CD8-positive, alpha-beta memory T cell (primary cell): ENCODE measurements around the gene MRPL10. TPM values are rescaled to one million over a fixed set of nuclear protein-coding genes. Genes with fewer than 3 reads are reported as not detected.
"Not testable (repeated sequence)": the region's sequence is repeated elsewhere in the genome, so short reads cannot be mapped to it uniquely, and the experiment has no call there.

Source experiments
- CTCF ChIA-PET: fragments of 350-600 bp; sonication (Branson Sonifier 250); formaldehyde crosslinking; loops from one replicate; lab custom pipeline; 2021; ENCODE audit warnings: antibody characterized with exemption; lab: Charles Lee
- POLR2A ChIA-PET: fragments of 350-600 bp; sonication (Branson Sonifier 250); formaldehyde crosslinking; loops from one replicate; lab custom pipeline; 2021; ENCODE audit warnings: antibody characterized with exemption; lab: Charles Lee
- DNase-seq, 5 donors: peaks; one replicate each; pipeline versions ENCODE4 v3.0.0 to v3.0.0-alpha.2; 2020 to 2022; ENCODE audit warnings: mixed read lengths in 1 of 5
- H3K27ac ChIP-seq: one replicate; pipeline ENCODE4 v1.7.0; 2013; ENCODE audit warnings: low read depth, mild to moderate bottlenecking, low read length, moderate library complexity
- H3K27me3 ChIP-seq: 2 replicates; pipeline ENCODE4 v1.7.0; 2013; ENCODE audit warnings: low read length, mild to moderate bottlenecking; ENCODE audit not compliant: insufficient read depth, poor library complexity, severe bottlenecking
- H3K36me3 ChIP-seq: 2 replicates; pipeline ENCODE4 v1.7.0; 2013; ENCODE audit warnings: mild to moderate bottlenecking, low read length, moderate library complexity; ENCODE audit not compliant: insufficient read depth
- H3K4me1 ChIP-seq: 2 replicates; pipeline ENCODE4 v1.7.0; 2013; ENCODE audit warnings: mild to moderate bottlenecking, low read length, moderate library complexity; ENCODE audit not compliant: insufficient read depth
- H3K4me3 ChIP-seq: 2 replicates; pipeline ENCODE4 v1.7.0; 2013; ENCODE audit warnings: mild to moderate bottlenecking, low read length
- H3K9me3 ChIP-seq: 2 replicates; pipeline ENCODE4 v1.7.0; 2013; ENCODE audit warnings: mild to moderate bottlenecking, low read length
- H3K27ac Mint-ChIP-seq, 8 donors: one replicate each; pipeline ENCODE4 v1.8.0; 2020 to 2021; ENCODE audit warnings: mixed read lengths in 8 of 8, mild to moderate bottlenecking in 6 of 8, inconsistent platforms in 3 of 8, moderate library complexity in 3 of 8
- H3K27me3 Mint-ChIP-seq, 2 donors: one replicate each; pipeline ENCODE4 v1.8.0; 2020 to 2021; ENCODE audit warnings: mixed read lengths in 2 of 2, mild to moderate bottlenecking in 1 of 2, moderate library complexity in 1 of 2
- H3K36me3 Mint-ChIP-seq, 3 donors: one replicate each; pipeline ENCODE4 v1.8.0; 2020 to 2021; ENCODE audit warnings: mixed read lengths in 3 of 3, inconsistent platforms in 1 of 3, mild to moderate bottlenecking in 1 of 3
- H3K4me1 Mint-ChIP-seq, 3 donors: one replicate each; pipeline ENCODE4 v1.8.0; 2020 to 2021; ENCODE audit warnings: mixed read lengths in 3 of 3, inconsistent platforms in 1 of 3, mild to moderate bottlenecking in 1 of 3
- H3K4me3 Mint-ChIP-seq, 7 donors: one replicate each; pipeline ENCODE4 v1.8.0; 2020 to 2021; ENCODE audit warnings: mixed read lengths in 7 of 7, mild to moderate bottlenecking in 6 of 7, moderate library complexity in 4 of 7, inconsistent platforms in 2 of 7
- H3K9me3 Mint-ChIP-seq, 5 donors: one replicate each; pipeline ENCODE4 v1.8.0; 2020 to 2022; ENCODE audit warnings: mixed read lengths in 5 of 5, mild to moderate bottlenecking in 3 of 5, moderate library complexity in 2 of 5, inconsistent platforms in 1 of 5
- polyA plus RNA-seq: library from polyadenylated mRNA; unstranded; fragments of 300-500 nt; fragmentation: Illumina TruSeq; gene quantifications from one replicate; pipeline ENCODE4 v1.2.3, GENCODE V29; 2021
- total RNA-seq, 2 experiments: library from RNA; stranded (reverse); gene quantifications; one replicate each; pipeline ENCODE4 v1.2.3, GENCODE V29; 2021

MRPL10 gene
- total and polyA plus RNA-seq, 3 experiments from 2014 or later: 59.8 to 67.7 (median 67.0) TPM

- H3K4me1 ChIP-seq: no peaks in the 10 kb centered on the region
- no peak overlapping the region for H3K27ac ChIP-seq
- H3K27ac Mint-ChIP-seq: no peak overlapping the region
- H3K36me3 Mint-ChIP-seq: peaks cover 0 to 5% (median 0%) of the 10 kb centered on the region in 3 donors
- no peak overlapping the region for H3K4me3 Mint-ChIP-seq
- peaks cover 28 to 55% of the 10 kb centered on the region in 2 donors for H3K27me3 Mint-ChIP-seq
- DNase-seq: no peak
- peaks cover 0 to 12% (median 2%) of the 10 kb centered on the region in 5 donors for H3K9me3 Mint-ChIP-seq
- H3K36me3 ChIP-seq: no peaks in the 10 kb centered on the region
- POLR2A ChIA-PET: no interaction called here
- no peak overlapping the region for H3K4me3 ChIP-seq
- H3K4me1 Mint-ChIP-seq: peaks cover 4 to 8% (median 7%) of the 10 kb centered on the region in 3 donors
- CTCF ChIA-PET: interaction anchor here (0.9 kb wide), 1 partner anchor 9 kb away, joined by 3 read pairs; no protein-coding TSS in a partner anchor
- peaks cover 26% of the 10 kb centered on the region for H3K27me3 ChIP-seq
- no peaks in the 10 kb centered on the region for H3K9me3 ChIP-seq
Observed at GRCh38 chr17:47774987-47775580, 56.3 kb downstream of the MRPL10 start.

- H3K4me1 ChIP-seq: no peaks in the 10 kb centered on the region
- Mint-ChIP-seq H3K27me3 (peaks cover 28 to 52% of the 10 kb centered on the region in 2 donors), H3K36me3 (peaks cover 0 to 5% (median 0%) of the 10 kb centered on the region in 3 donors), H3K27ac (no peak overlapping the region), H3K4me3 (no peak overlapping the region), H3K4me1 (peaks cover 4 to 8% (median 7%) of the 10 kb centered on the region in 3 donors), H3K9me3 (peaks cover 0 to 12% (median 2%) of the 10 kb centered on the region in 5 donors)
- H3K9me3 ChIP-seq: no peaks in the 10 kb centered on the region
- ChIA-PET POLR2A (interaction anchor here (0.6 kb wide), 1 partner anchor 11 kb away, joined by 3 read pairs; no protein-coding TSS in a partner anchor), CTCF (interaction anchor here (2.6 kb wide), 1 partner anchor 41 kb away, joined by 7 read pairs; the partner anchor contains the start of gene TBX21)
- no peak overlapping the region for H3K27ac ChIP-seq
- peaks cover 26% of the 10 kb centered on the region for H3K27me3 ChIP-seq
- no peaks in the 10 kb centered on the region for H3K36me3 ChIP-seq
- DNase-seq: no peak
- no peak overlapping the region for H3K4me3 ChIP-seq
Observed at GRCh38 chr17:47774331-47774730, 57.0 kb downstream of the MRPL10 start.

DNA sequence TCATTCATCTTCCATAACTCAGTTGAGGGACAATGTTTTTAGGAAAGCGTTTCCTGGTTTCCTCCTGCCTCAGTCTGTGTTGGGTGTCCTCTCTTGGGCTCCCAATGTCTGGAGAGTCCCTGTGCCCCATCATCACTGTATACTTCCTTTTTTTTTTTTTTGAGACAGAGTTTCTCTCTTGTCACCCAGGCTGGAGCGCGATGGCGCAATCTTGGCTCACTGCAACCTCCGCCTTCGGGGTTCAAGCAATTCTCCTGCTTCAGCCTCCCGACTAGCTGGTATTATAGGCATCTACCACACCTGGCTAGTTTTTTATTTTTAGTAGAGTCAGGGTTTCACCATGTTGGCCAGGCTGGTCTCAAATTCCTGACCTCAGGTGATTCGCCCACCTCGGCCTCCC lies 57.7 kb downstream of the MRPL10 start:
- H3K27ac ChIP-seq, H3K27ac Mint-ChIP-seq, DNase-seq, H3K4me1 Mint-ChIP-seq, H3K4me3 ChIP-seq, H3K36me3 Mint-ChIP-seq, POLR2A ChIA-PET, H3K4me1 ChIP-seq, H3K36me3 ChIP-seq, H3K9me3 ChIP-seq, H3K4me3 Mint-ChIP-seq: not testable (repeated sequence)
- peaks cover 28 to 48% of the 10 kb centered on the region in 2 donors for H3K27me3 Mint-ChIP-seq
- peaks cover 0 to 12% (median 2%) of the 10 kb centered on the region in 5 donors for H3K9me3 Mint-ChIP-seq
- CTCF ChIA-PET: interaction anchor here (2.6 kb wide), 1 partner anchor 41 kb away, joined by 7 read pairs; the partner anchor contains the start of gene TBX21
- H3K27me3 ChIP-seq: peaks cover 26% of the 10 kb centered on the region

Other genes with a start within 250 kb of the MRPL10 start
- 100 to 1,000 TPM; 907 to 915 TPM for gene KPNB1, start 181.6 kb downstream of the MRPL10 start, total RNA-seq
- gene KPNB1, start 181.6 kb downstream of the MRPL10 start, polyA plus RNA-seq: 35.9 TPM
- 1 to 10 TPM; 6.6 to 6.7 TPM for gene TBKBP1, start 137.4 kb downstream of the MRPL10 start, total RNA-seq
- 1.8 TPM for gene TBKBP1, start 137.4 kb downstream of the MRPL10 start, polyA plus RNA-seq
- gene TBX21, start 98.3 kb downstream of the MRPL10 start, total RNA-seq: 10 to 100 TPM; 37.8 to 39.8 TPM
- gene TBX21, start 98.3 kb downstream of the MRPL10 start, polyA plus RNA-seq: 59.6 TPM
- 10 to 100 TPM; 16.9 to 17.5 TPM for gene OSBPL7, start 9.7 kb downstream of the MRPL10 start, total RNA-seq
- 11.0 TPM for gene OSBPL7, start 9.7 kb downstream of the MRPL10 start, polyA plus RNA-seq
- under 1 TPM; 0.49 to 0.83 TPM for gene LRRC46, start 129 bp upstream of the MRPL10 start, total RNA-seq
- 0.28 TPM for gene LRRC46, start 129 bp upstream of the MRPL10 start, polyA plus RNA-seq
- 10 to 100 TPM; 17.3 to 18.0 TPM for gene SCRN2, start 9.7 kb upstream of the MRPL10 start, total RNA-seq
- 17.2 TPM for gene SCRN2, start 9.7 kb upstream of the MRPL10 start, polyA plus RNA-seq
- gene SP6, start 19.6 kb upstream of the MRPL10 start, total RNA-seq: under 1 TPM; 0.07 to 0.09 TPM
- 0.59 TPM for gene SP6, start 19.6 kb upstream of the MRPL10 start, polyA plus RNA-seq
- 10 to 100 TPM; 21.5 to 22.1 TPM for gene SP2, start 64.7 kb upstream of the MRPL10 start, total RNA-seq
- 13.4 TPM for gene SP2, start 64.7 kb upstream of the MRPL10 start, polyA plus RNA-seq
- gene PNPO, start 110.0 kb upstream of the MRPL10 start, total RNA-seq: 10 to 100 TPM; 55.5 to 57.7 TPM
- gene PNPO, start 110.0 kb upstream of the MRPL10 start, polyA plus RNA-seq: 20.3 TPM
- not detected for gene PRR15L, start 126.3 kb upstream of the MRPL10 start, total RNA-seq
- not detected for gene PRR15L, start 126.3 kb upstream of the MRPL10 start, polyA plus RNA-seq
- 100 to 1,000 TPM; 178 to 184 TPM for gene CDK5RAP3, start 139.6 kb upstream of the MRPL10 start, total RNA-seq
- gene CDK5RAP3, start 139.6 kb upstream of the MRPL10 start, polyA plus RNA-seq: 81.3 TPM
- gene COPZ2, start 206.3 kb upstream of the MRPL10 start, total RNA-seq: 1 to 10 TPM; 7.6 to 8.3 TPM
- 3.3 TPM for gene COPZ2, start 206.3 kb upstream of the MRPL10 start, polyA plus RNA-seq
- 10 to 100 TPM; 94.5 to 98.4 TPM for gene NFE2L1, start 216.8 kb upstream of the MRPL10 start, total RNA-seq
- gene NFE2L1, start 216.8 kb upstream of the MRPL10 start, polyA plus RNA-seq: 13.1 TPM